GM10266 (cell line): ENCODE measurements around the gene MZB1.
A peak's percentile ranks its signal among the peaks of the same experiment; 100 is the strongest.
"Not testable (repeated sequence)": the region's sequence is repeated elsewhere in the genome, so short reads cannot be mapped to it uniquely, and the experiment has no call there.

Experiments
- DNase-seq: peaks from one replicate; pipeline ENCODE4 v3.0.0; 2012; ENCODE audit errors: extremely low spot score
- TF ChIP-seq, protein P1 (sequence below): IDR thresholded peaks from 2 replicates; pipeline ENCODE4 v1.5.1; 2012; ENCODE audit warnings: mild to moderate bottlenecking, low read depth; ENCODE audit not compliant: control insufficient read depth, insufficient read depth; ENCODE audit errors: missing control alignments

The MZB1 gene

DNA sequence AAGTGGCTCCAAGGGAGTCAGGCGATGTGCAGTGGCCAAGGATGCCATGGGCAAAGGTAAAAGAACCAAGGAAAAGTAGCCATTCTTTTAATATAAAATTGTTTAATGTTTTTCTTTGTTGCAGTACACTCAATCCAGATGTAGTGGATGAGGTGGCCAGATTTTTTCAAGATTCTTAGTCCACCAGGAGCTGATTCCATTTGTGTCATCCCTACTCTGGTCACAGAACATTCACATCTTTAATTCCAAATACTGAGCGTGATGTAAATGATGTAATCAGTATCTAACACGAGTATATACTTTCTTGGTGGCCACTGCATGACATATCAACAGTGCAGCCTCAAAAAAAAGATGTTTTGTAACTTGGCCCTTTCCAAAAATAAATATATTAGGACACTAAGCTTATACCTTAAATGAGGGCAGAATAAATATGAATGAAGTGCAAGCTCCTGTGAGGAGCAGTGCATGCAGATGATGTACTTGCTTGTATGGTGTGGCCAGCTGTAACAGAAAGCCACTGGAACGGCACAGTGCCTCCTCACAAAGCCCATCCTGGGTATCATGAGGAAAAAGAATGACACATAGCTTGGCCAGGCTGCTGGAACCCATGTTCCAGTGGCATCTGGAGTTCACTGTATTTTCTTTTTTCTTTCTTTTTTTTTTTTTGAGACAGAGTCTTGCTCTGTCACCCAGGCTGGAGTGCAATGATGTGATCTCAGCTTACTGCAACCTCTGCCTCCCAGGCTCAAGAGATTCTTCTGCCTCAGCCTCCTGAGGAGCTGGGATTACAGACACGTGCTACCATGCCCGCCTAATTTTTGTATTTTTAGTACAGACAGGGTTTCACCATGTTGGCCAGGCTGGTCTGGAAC lies 20.6 kb upstream of the MZB1 start:
- TF ChIP-seq, protein P1, sequence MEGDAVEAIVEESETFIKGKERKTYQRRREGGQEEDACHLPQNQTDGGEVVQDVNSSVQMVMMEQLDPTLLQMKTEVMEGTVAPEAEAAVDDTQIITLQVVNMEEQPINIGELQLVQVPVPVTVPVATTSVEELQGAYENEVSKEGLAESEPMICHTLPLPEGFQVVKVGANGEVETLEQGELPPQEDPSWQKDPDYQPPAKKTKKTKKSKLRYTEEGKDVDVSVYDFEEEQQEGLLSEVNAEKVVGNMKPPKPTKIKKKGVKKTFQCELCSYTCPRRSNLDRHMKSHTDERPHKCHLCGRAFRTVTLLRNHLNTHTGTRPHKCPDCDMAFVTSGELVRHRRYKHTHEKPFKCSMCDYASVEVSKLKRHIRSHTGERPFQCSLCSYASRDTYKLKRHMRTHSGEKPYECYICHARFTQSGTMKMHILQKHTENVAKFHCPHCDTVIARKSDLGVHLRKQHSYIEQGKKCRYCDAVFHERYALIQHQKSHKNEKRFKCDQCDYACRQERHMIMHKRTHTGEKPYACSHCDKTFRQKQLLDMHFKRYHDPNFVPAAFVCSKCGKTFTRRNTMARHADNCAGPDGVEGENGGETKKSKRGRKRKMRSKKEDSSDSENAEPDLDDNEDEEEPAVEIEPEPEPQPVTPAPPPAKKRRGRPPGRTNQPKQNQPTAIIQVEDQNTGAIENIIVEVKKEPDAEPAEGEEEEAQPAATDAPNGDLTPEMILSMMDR: no peak
- DNase-seq: no peak

DNA sequence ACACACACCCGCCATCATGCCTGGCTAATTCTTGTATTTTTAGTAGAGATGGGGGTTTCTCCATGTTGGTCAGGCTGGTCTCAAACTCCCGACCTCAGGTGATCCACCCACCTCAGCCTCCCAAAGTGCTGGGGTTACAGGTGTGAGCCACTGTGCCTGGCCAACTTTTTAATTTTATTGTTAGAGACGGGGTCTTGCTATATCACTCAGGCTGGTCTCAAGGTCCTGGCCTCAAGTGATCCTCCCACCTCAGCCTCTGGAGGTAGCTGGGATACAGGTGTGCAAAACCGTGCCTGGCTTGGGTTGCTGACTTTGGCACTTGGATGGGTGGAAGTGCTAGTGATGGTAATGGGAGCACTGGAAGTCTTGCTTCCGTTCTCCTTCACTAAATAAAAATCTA lies 19.4 kb upstream of the MZB1 start:
- DNase-seq: not testable (repeated sequence)

DNA sequence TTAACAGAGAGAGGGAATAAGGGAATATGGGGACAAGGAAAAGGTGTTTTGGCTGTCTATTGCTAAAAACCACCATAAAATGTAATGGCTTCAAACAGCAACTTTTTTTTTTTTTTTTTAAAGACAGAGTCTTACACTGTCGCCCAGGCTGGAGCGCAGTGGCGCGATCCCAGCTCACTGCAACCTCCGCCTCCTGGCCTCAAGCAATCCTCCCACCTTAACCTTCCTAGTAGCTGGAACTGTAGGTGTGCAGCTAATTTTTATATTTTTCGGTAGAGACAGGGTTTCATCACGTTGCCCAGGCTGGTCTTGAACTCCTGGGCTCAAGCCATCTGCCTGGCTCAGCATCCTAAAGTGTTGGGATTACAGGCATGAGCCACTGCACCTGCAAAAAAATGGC lies 18.5 kb upstream of the MZB1 start:
- TF ChIP-seq, protein P1: no peak
- no peak for DNase-seq

DNA sequence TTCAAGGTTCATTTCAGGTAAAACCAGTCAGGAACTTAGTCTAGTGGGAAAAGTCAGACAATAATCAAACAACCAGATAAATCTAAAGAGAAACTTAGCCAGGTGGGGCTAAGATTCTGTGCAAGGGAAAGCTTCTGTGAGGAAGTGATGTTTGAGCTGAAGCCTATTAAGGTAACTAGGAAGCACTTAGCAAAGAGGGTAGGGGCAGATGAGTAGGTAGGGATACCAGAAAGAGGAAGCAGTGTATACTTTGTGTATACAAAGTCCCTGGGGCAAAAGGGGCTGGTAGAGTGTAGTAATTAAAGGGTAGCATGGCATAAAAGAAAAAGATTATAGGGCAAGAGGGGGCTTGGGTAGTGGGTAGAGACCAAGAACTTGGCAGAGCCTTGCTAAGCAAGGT lies 17.8 kb upstream of the MZB1 start:
- TF ChIP-seq, protein P1: no peak

DNA sequence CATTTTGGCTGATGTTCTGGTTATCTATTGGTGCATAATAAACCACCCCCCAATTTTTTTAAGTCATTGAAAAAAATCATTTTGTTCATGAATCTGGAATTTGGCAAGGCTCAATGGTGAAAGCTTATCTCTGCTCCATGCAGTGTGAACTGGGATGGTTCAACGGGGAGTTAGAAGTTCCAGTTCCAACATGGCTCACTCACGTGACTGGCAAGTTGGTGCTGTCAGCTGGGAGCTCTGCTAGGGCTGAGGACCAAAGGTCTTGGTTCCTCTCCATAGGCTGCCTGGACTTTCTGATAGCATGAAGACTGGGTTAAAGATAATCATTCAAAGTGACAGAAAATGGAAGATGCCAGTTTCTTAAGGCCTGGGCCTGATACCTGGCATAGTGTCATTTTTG lies 17.2 kb upstream of the MZB1 start:
- no peak for DNase-seq
- TF ChIP-seq, protein P1: no peak

More for the DNA sequence above, 17.8 kb upstream of the MZB1 start:
- no peak for DNase-seq

DNA sequence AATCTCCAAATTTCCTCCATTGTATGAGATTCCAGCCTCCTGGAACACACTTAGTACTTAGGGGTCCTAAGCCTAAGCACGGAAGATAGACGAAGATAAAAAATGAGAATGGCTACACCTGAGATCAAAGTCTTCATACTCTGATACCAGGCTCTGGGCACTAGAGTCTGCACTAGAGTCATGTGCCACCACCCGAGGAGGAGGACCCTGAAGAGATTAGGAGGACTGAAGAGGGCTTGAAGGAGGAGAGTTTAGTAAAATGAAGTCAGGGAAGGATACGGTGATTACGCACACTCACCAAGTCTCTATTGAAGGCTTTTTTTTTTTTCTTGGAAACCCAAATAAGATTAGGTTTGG lies 14.7 kb upstream of the MZB1 start:
- TF ChIP-seq, protein P1: no peak
- no peak for DNase-seq

DNA sequence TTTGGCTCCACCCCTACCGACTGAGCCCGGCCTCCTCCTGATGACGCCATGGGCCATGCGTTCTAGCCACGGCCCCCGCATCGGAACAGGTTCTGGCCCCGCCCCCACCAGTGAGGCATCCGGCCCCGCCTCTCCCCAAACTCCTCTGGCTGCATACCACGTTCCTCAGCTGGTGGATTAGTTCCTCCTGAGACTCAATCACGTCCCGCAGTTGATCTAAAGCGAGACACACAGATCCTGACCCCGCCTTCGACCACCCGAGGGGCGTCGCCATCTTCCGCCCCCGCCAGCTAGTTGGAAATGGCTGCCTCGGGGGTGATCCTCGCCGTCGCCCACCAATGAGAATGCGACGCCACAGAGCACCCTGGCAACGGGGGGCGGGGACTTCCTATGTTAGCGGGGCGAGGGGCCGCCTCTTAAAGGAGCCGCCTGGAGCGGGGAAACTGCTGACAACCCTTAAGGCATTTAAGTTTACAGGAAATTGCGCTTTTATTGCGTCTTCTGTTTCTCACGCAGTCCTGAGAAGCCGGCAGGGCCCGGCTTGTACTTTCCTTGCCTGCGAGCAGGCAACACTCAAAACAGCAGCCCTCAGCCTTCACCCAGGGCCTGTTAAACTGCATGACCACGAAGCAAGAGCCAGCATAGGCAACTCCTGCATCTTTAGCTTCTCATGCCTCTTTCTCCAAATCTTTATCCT lies 14.2 kb upstream of the MZB1 start, which contains the start of gene SPATA24:
Gene SPATA24 (minus strand): TSS at position 303 of the 697 bp plus-strand sequence. CDS start 29 bp downstream, at position 274.
- DNase-seq: peak; percentile 93
- TF ChIP-seq, protein P1: no peak
